H9 (cell line): ENCODE results near the gene VPS16. TPM values are rescaled to one million over a fixed set of nuclear protein-coding genes. Genes with fewer than 3 reads are reported as not detected.

ENCODE experiments used
- DNase-seq: peaks from one replicate; pipeline ENCODE4 v3.0.0-alpha.2; 2017
- H2AFZ ChIP-seq: one replicate; pipeline ENCODE4 v1.6.1; 2013; ENCODE audit warnings: mild to moderate bottlenecking, low read length, control low read depth, moderate library complexity
- H2AK5ac ChIP-seq: 2 replicates; pipeline ENCODE4 v1.6.1; 2013; ENCODE audit warnings: low read length, control low read depth, mixed read lengths; ENCODE audit not compliant: insufficient read length
- H2BK120ac ChIP-seq: one replicate; pipeline ENCODE4 v1.6.1; 2013; ENCODE audit warnings: low read depth, mild to moderate bottlenecking, low read length, control low read depth, inconsistent platforms; ENCODE audit not compliant: poor library complexity, severe bottlenecking
- H2BK12ac ChIP-seq: 2 replicates; pipeline ENCODE4 v1.6.1; 2013; ENCODE audit warnings: low read length, control low read depth, mixed read lengths, low read depth; ENCODE audit not compliant: insufficient read length
- H2BK15ac ChIP-seq: 2 replicates; pipeline ENCODE4 v1.6.1; 2013; ENCODE audit warnings: low read depth, low read length, control low read depth
- H2BK20ac ChIP-seq: one replicate; pipeline ENCODE4 v1.6.1; 2013; ENCODE audit warnings: low read depth, mild to moderate bottlenecking, low read length, control low read depth, inconsistent platforms; ENCODE audit not compliant: poor library complexity, severe bottlenecking
- H2BK5ac ChIP-seq: 2 replicates; pipeline ENCODE4 v1.6.1; 2013; ENCODE audit warnings: low read length, control low read depth, mixed read lengths; ENCODE audit not compliant: insufficient read length
- H3K14ac ChIP-seq: 2 replicates; pipeline ENCODE4 v1.6.1; 2013; ENCODE audit warnings: low read length, control low read depth; ENCODE audit not compliant: insufficient read depth
- H3K18ac ChIP-seq: 2 replicates; pipeline ENCODE4 v1.6.1; 2013; ENCODE audit warnings: low read depth, mild to moderate bottlenecking, mixed read lengths, low read length, control low read depth; ENCODE audit not compliant: insufficient read length
- H3K23ac ChIP-seq: 2 replicates; pipeline ENCODE4 v1.6.1; 2013; ENCODE audit warnings: low read length, control low read depth, mixed read lengths, low read depth; ENCODE audit not compliant: insufficient read length
- H3K23me2 ChIP-seq: 2 replicates; pipeline ENCODE4 v1.6.1; 2013; ENCODE audit warnings: low read depth, mild to moderate bottlenecking, mixed read lengths, low read length, control low read depth; ENCODE audit not compliant: insufficient read length, poor library complexity, severe bottlenecking
- H3K27ac ChIP-seq: 2 replicates; pipeline ENCODE4 v1.5.1; 2013; ENCODE audit warnings: low read length, control low read depth, mixed read lengths, low read depth; ENCODE audit not compliant: insufficient read length
- H3K27me3 ChIP-seq: 2 replicates; pipeline ENCODE4 v1.6.1; 2013; ENCODE audit warnings: low read length, control low read depth, inconsistent platforms; ENCODE audit not compliant: insufficient read depth
- H3K4ac ChIP-seq: 2 replicates; pipeline ENCODE4 v1.6.1; 2013; ENCODE audit warnings: low read depth, mild to moderate bottlenecking, control low read depth, inconsistent platforms, low read length, moderate library complexity
- H3K4me1 ChIP-seq: 2 replicates; pipeline ENCODE4 v1.6.1; 2013; ENCODE audit warnings: low read length, control low read depth, inconsistent platforms; ENCODE audit not compliant: insufficient read depth
- H3K4me2 ChIP-seq: 2 replicates; pipeline ENCODE4 v1.6.1; 2013; ENCODE audit warnings: low read length, control low read depth, mixed read lengths; ENCODE audit not compliant: insufficient read length, insufficient read depth
- H3K56ac ChIP-seq: 2 replicates; pipeline ENCODE4 v1.6.1; 2013; ENCODE audit warnings: low read depth, mild to moderate bottlenecking, mixed read lengths, low read length, control low read depth; ENCODE audit not compliant: insufficient read length
- H3K79me1 ChIP-seq: 2 replicates; pipeline ENCODE4 v1.6.1; 2013; ENCODE audit warnings: low read depth, mild to moderate bottlenecking, moderate library complexity, low read length, control low read depth, inconsistent platforms; ENCODE audit not compliant: insufficient read depth, poor library complexity, severe bottlenecking
- H3K79me2 ChIP-seq: 2 replicates; pipeline ENCODE4 v1.6.1; 2013; ENCODE audit warnings: low read length, control low read depth, inconsistent platforms; ENCODE audit not compliant: insufficient read depth
- H3K9ac ChIP-seq: 2 replicates; pipeline ENCODE4 v1.6.1; 2013; ENCODE audit warnings: low read length, control low read depth, mixed read lengths; ENCODE audit not compliant: insufficient read length; ENCODE audit errors: extremely low read depth
- H3K9me3 ChIP-seq: one replicate; pipeline ENCODE4 v1.6.1; 2013; ENCODE audit warnings: low read depth, low read length, inconsistent platforms; ENCODE audit not compliant: control insufficient read depth
- H3T11ph ChIP-seq: one replicate; pipeline ENCODE4 v1.6.1; 2013; ENCODE audit warnings: mild to moderate bottlenecking, low read length, control low read depth, inconsistent platforms
- H4K20me1 ChIP-seq: one replicate; pipeline ENCODE4 v1.6.1; 2013; ENCODE audit not compliant: control insufficient read depth, insufficient read length, insufficient read depth
- H4K5ac ChIP-seq: 2 replicates; pipeline ENCODE4 v1.6.1; 2013; ENCODE audit warnings: low read depth, mild to moderate bottlenecking, mixed read lengths, low read length, control low read depth; ENCODE audit not compliant: insufficient read length
- H4K8ac ChIP-seq: replicated peaks from 2 replicates; pipeline ENCODE4 v1.6.1; 2013; ENCODE audit warnings: low read length, control low read depth, mixed read lengths, low read depth; ENCODE audit not compliant: insufficient read length
- H4K91ac ChIP-seq: 2 replicates; pipeline ENCODE4 v1.6.1; 2013; ENCODE audit warnings: low read depth, mild to moderate bottlenecking, moderate library complexity, mixed read lengths, low read length, control low read depth; ENCODE audit not compliant: insufficient read length
- H3K27ac Mint-ChIP-seq, 3 experiments: 2 replicates in 2 of 3; 3 replicates in 1 of 3; pipeline ENCODE4 v1.8.0; 2020 to 2021; ENCODE audit warnings: mixed read lengths in 3 of 3, mild to moderate bottlenecking in 1 of 3, moderate library complexity in 1 of 3
- H3K27me3 Mint-ChIP-seq: 2 replicates; pipeline ENCODE4 v1.8.0; 2021; ENCODE audit warnings: low read depth, mild to moderate bottlenecking, moderate library complexity, mixed read lengths
- H3K36me3 Mint-ChIP-seq, 3 experiments: 2 replicates in 2 of 3; 3 replicates in 1 of 3; pipeline ENCODE4 v1.8.0; 2020 to 2021; ENCODE audit warnings: low read depth in 3 of 3, mixed read lengths in 3 of 3; ENCODE audit not compliant: insufficient read depth in 1 of 3
- H3K4me1 Mint-ChIP-seq, 2 experiments: 2 replicates each; pipeline ENCODE4 v1.8.0; 2020; ENCODE audit warnings: mixed read lengths in 2 of 2
- H3K4me3 Mint-ChIP-seq, 2 experiments: 2 replicates in 1 of 2; 3 replicates in 1 of 2; pipeline ENCODE4 v1.8.0; 2020 to 2021; ENCODE audit warnings: mild to moderate bottlenecking in 2 of 2, mixed read lengths in 2 of 2, moderate library complexity in 1 of 2
- H3K9me3 Mint-ChIP-seq, 2 experiments: 2 replicates in 1 of 2; 3 replicates in 1 of 2; pipeline ENCODE4 v1.8.0; 2020; ENCODE audit warnings: mild to moderate bottlenecking in 2 of 2, mixed read lengths in 2 of 2, moderate library complexity in 1 of 2
- WGBS: extraction: QIAGEN DNeasy Blood & Tissue Kit; methylation state at CpG from one replicate; pipeline ENCODE4 v1.1.7; 2013; ENCODE audit warnings: missing lambda C conversion rate, low lambda C conversion rate, mixed read lengths; ENCODE audit not compliant: insufficient read length; ENCODE audit errors: extremely low coverage; 5-methylcytosine and 5-hydroxymethylcytosine counted together
- total RNA-seq: library from RNA; stranded (reverse); gene quantifications from 2 replicates; pipeline ENCODE4 v1.2.1, GENCODE V29; 2021
- TF ChIP-seq, protein P1 (sequence below): fragments of 200-600 bp; sonication (generic); conservative IDR thresholded peaks from 3 replicates; pipeline ENCODE4 v1.8.0; 2021; ENCODE audit warnings: antibody characterized with exemption, mild to moderate bottlenecking

VPS16 gene
- total RNA-seq, 1 experiment from 2014 or later = 32.1 TPM

DNA sequence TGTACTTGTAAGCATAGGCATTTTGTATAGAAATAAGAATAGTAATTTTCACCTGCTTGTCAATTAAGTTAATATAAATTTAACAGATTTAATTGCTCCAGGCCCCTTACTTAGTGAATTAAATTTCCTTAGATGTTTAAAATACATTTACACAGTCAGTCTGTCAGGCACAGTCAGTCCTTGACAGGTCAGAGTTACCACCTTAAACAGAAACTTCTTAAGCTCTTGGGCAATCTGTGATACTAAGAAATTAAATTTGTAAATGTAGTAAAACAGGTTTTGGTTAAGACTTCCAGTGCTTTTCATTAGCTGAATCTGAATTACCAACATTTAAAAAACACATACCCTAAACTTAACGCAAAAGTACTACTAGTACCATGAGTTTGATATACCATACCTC, 48.7 kb downstream of the VPS16 start:
- Histone ChIP-seq H3K23me2 (no peaks in the 10 kb centered on the region), H3K4me2 (no peak overlapping the region), H3K9ac (no peak overlapping the region), H3K23ac (no peak overlapping the region), H3K18ac (no peak overlapping the region), H2BK12ac (no peak overlapping the region), H2BK20ac (no peak overlapping the region), H2AK5ac (no peak overlapping the region), H2BK5ac (no peak overlapping the region), H3K4ac (no peak overlapping the region), H2BK15ac (no peak overlapping the region), H3K79me2 (peaks cover 20% of the 10 kb centered on the region), H3K14ac (no peak overlapping the region), H3K27ac (no peak overlapping the region), H3K27me3 (no peaks in the 10 kb centered on the region), H3K56ac (no peak overlapping the region), H4K20me1 (no peaks in the 10 kb centered on the region), H2BK120ac (no peak overlapping the region), H2AFZ (no peak overlapping the region), H3K79me1 (peaks cover 14% of the 10 kb centered on the region), H3K9me3 (no peaks in the 10 kb centered on the region), H4K91ac (no peak overlapping the region), H3T11ph (no peak overlapping the region), H4K8ac (no peak overlapping the region), H4K5ac (no peak overlapping the region), H3K4me1 (no peaks in the 10 kb centered on the region)
- H3K4me1 Mint-ChIP-seq = no peaks in the 10 kb centered on the region
- H3K27ac Mint-ChIP-seq = no peak overlapping the region
- TF ChIP-seq, protein P1, sequence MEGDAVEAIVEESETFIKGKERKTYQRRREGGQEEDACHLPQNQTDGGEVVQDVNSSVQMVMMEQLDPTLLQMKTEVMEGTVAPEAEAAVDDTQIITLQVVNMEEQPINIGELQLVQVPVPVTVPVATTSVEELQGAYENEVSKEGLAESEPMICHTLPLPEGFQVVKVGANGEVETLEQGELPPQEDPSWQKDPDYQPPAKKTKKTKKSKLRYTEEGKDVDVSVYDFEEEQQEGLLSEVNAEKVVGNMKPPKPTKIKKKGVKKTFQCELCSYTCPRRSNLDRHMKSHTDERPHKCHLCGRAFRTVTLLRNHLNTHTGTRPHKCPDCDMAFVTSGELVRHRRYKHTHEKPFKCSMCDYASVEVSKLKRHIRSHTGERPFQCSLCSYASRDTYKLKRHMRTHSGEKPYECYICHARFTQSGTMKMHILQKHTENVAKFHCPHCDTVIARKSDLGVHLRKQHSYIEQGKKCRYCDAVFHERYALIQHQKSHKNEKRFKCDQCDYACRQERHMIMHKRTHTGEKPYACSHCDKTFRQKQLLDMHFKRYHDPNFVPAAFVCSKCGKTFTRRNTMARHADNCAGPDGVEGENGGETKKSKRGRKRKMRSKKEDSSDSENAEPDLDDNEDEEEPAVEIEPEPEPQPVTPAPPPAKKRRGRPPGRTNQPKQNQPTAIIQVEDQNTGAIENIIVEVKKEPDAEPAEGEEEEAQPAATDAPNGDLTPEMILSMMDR = no peak
- H3K36me3 Mint-ChIP-seq = peaks cover 0 to 1% (median 0%) of the 10 kb centered on the region in 3 experiments; a peak in 2 of 7 replicates
- DNase-seq = no peak
- H3K27me3 Mint-ChIP-seq = no peaks in the 10 kb centered on the region
- no CpG with 5 or more reads among the region's 1 CpG for WGBS
- H3K9me3 Mint-ChIP-seq = no peaks in the 10 kb centered on the region
- no peak overlapping the region for H3K4me3 Mint-ChIP-seq
